GM21367 (cell line): ENCODE data around the gene NLGN4Y.

Source experiments
- ATAC-seq: cut with Tn5 transposase; IDR thresholded peaks from one replicate; pipeline ENCODE4 v1.9.1; 2021; ENCODE audit not compliant: unreplicated experiment

The NLGN4Y gene

GRCh38 chrY:14524272-14525231 is at the start of gene NLGN4Y:
Gene NLGN4Y (plus strand): TSS chrY:14524529. CDS start chrY:14622120, 97,591 bp downstream.
- ATAC-seq, result peak; percentile 79

GRCh38 chrY:14485935-14486334 is 38.4 kb upstream of the NLGN4Y start:
- ATAC-seq, result no peak

- ATAC-seq, result no peak
These were observed 34.1 kb upstream of the NLGN4Y start for GRCh38 chrY:14490226-14490625.

- ATAC-seq, result no peak
These were observed 26.3 kb upstream of the NLGN4Y start for GRCh38 chrY:14498071-14498470.

- ATAC-seq, result no peak
These were observed 19.7 kb upstream of the NLGN4Y start for GRCh38 chrY:14504592-14504991.

GRCh38 chrY:14522379-14522950 is 1.9 kb upstream of the NLGN4Y start:
- ATAC-seq, result no peak

GRCh38 chrY:14523491-14524271 is 648 bp upstream of the NLGN4Y start:
- ATAC-seq, result no peak

GRCh38 chrY:14525315-14525714 is 986 bp downstream of the NLGN4Y start:
- no peak for ATAC-seq

GRCh38 chrY:14528361-14528760 is 4.0 kb downstream of the NLGN4Y start:
- no peak for ATAC-seq

GRCh38 chrY:14536703-14537102 is 12.4 kb downstream of the NLGN4Y start:
- no peak for ATAC-seq

- no peak for ATAC-seq
These were observed 19.2 kb downstream of the NLGN4Y start for GRCh38 chrY:14543506-14543905.

- no peak for ATAC-seq
These were observed 57.0 kb downstream of the NLGN4Y start for GRCh38 chrY:14581294-14581693.

GRCh38 chrY:14586725-14587124 is 62.4 kb downstream of the NLGN4Y start:
- no peak for ATAC-seq

GRCh38 chrY:14601372-14601771 is 77.0 kb downstream of the NLGN4Y start:
- ATAC-seq, result no peak

GRCh38 chrY:14617625-14618024 is 93.3 kb downstream of the NLGN4Y start:
- no peak for ATAC-seq

- ATAC-seq, result no peak
These were observed 94.2 kb downstream of the NLGN4Y start for GRCh38 chrY:14618513-14618912.

GRCh38 chrY:14628208-14628607 is 103.9 kb downstream of the NLGN4Y start:
- ATAC-seq, result no peak

GRCh38 chrY:14631676-14632075 is 107.3 kb downstream of the NLGN4Y start:
- no peak for ATAC-seq

GRCh38 chrY:14633718-14634117 is 109.4 kb downstream of the NLGN4Y start:
- no peak for ATAC-seq

GRCh38 chrY:14634954-14635353 is 110.6 kb downstream of the NLGN4Y start:
- ATAC-seq, result no peak

- ATAC-seq, result no peak
These were observed 113.2 kb downstream of the NLGN4Y start for GRCh38 chrY:14637551-14637950.

- ATAC-seq, result no peak
These were observed 117.5 kb downstream of the NLGN4Y start for GRCh38 chrY:14641853-14642252.
